ENCODE measurements around the gene CCDC57.

CCDC57 gene

GRCh38 chr17:82258555-82258954 is 45.9 kb upstream of the CCDC57 start:
- H3F3A ChIP-seq (ENCODE audit: control insufficient read depth, insufficient read depth) = peaks cover 4% of the 10 kb centered on the region; the same call in 1 of the 2 replicates
- H3K27me3 ChIP-seq (ENCODE audit: control insufficient read depth, low read length) = no peaks in the 10 kb centered on the region
- no peaks in the 10 kb centered on the region for H4K20me1 ChIP-seq (ENCODE audit: control insufficient read depth, insufficient read depth, low read depth, low read length)
- no peak overlapping the region for H3K4me2 ChIP-seq (ENCODE audit: low read length)
- no peaks in the 10 kb centered on the region for H3K4me1 ChIP-seq (ENCODE audit: control insufficient read depth, low read length)
- H3K9me3 ChIP-seq (ENCODE audit: control insufficient read depth, insufficient read depth, low read length) = 0 out of 2 replicates have a peak, but pooled peaks cover 3% of the 10 kb centered on the region
- no peak overlapping the region for H3K4me3 ChIP-seq (ENCODE audit: low read length)
- peaks cover 87% of the 10 kb centered on the region for H3K36me3 ChIP-seq (ENCODE audit: control insufficient read depth, low read length)
- peaks cover 71% of the 10 kb centered on the region for H3K79me2 ChIP-seq (ENCODE audit: control insufficient read depth, low read length)
- no peak for TF ChIP-seq EZH2phosphoT487 (IDR thresholded peaks at IDR 0.05; ENCODE audit: borderline replicate concordance, low read length)
- TF ChIP-seq, protein P1, sequence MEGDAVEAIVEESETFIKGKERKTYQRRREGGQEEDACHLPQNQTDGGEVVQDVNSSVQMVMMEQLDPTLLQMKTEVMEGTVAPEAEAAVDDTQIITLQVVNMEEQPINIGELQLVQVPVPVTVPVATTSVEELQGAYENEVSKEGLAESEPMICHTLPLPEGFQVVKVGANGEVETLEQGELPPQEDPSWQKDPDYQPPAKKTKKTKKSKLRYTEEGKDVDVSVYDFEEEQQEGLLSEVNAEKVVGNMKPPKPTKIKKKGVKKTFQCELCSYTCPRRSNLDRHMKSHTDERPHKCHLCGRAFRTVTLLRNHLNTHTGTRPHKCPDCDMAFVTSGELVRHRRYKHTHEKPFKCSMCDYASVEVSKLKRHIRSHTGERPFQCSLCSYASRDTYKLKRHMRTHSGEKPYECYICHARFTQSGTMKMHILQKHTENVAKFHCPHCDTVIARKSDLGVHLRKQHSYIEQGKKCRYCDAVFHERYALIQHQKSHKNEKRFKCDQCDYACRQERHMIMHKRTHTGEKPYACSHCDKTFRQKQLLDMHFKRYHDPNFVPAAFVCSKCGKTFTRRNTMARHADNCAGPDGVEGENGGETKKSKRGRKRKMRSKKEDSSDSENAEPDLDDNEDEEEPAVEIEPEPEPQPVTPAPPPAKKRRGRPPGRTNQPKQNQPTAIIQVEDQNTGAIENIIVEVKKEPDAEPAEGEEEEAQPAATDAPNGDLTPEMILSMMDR (IDR thresholded peaks at IDR 0.05; ENCODE audit: low read depth, low read length, poor library complexity, severe bottlenecking) = no peak
- H3K9me2 ChIP-seq (replicated peaks; ENCODE audit: control insufficient read depth, low read length) = no peaks in the 10 kb centered on the region
- H3K27ac ChIP-seq (ENCODE audit: low read depth, low read length) = no peak overlapping the region

DNA sequence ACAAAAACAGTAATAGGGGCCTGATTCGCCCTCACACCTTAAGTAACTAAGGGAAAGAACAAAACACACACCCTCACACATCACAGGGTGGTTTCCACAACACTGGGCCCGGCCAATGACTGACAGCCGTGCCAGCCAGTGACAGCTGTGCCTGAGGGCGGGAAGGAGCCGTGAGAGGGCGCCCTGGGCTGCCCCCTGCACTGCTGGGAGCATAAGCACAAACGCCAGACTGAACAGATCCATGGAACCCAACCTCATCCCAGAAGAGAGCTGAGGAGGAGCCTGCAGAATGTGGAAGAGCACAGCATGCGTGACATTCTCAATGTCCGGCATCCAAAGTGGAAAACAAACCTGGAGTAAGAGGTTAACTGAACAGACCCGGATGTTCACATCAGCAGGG is 44.8 kb upstream of the CCDC57 start:
- Histone ChIP-seq H3K4me3 (ENCODE audit: low read length) (no peak overlapping the region), H3K4me1 (ENCODE audit: control insufficient read depth, low read length) (no peaks in the 10 kb centered on the region), H3K79me2 (ENCODE audit: control insufficient read depth, low read length) (peaks cover 64% of the 10 kb centered on the region), H3K9me3 (ENCODE audit: control insufficient read depth, insufficient read depth, low read length) (0 out of 2 replicates have a peak, but pooled peaks cover 3% of the 10 kb centered on the region), H4K20me1 (ENCODE audit: control insufficient read depth, insufficient read depth, low read depth, low read length) (no peaks in the 10 kb centered on the region), H3K27me3 (ENCODE audit: control insufficient read depth, low read length) (no peaks in the 10 kb centered on the region), H3F3A (ENCODE audit: control insufficient read depth, insufficient read depth) (peaks cover 4% of the 10 kb centered on the region; the same call in 1 of the 2 replicates), H3K36me3 (ENCODE audit: control insufficient read depth, low read length) (peaks cover 87% of the 10 kb centered on the region), H3K4me2 (ENCODE audit: low read length) (no peak overlapping the region), H3K27ac (ENCODE audit: low read depth, low read length) (no peak overlapping the region), H3K9me2 (replicated peaks; ENCODE audit: control insufficient read depth, low read length) (no peaks in the 10 kb centered on the region)
- TF ChIP-seq, protein P1 (IDR thresholded peaks at IDR 0.05; ENCODE audit: low read depth, low read length, poor library complexity, severe bottlenecking) = no peak
- TF ChIP-seq EZH2phosphoT487 (IDR thresholded peaks at IDR 0.05; ENCODE audit: borderline replicate concordance, low read length) = no peak

GRCh38 chr17:82256242-82256885 is 43.7 kb upstream of the CCDC57 start:
- H4K20me1 ChIP-seq (ENCODE audit: control insufficient read depth, insufficient read depth, low read depth, low read length) = no peaks in the 10 kb centered on the region
- H3K4me3 ChIP-seq (ENCODE audit: low read length) = no peak overlapping the region
- H3K79me2 ChIP-seq (ENCODE audit: control insufficient read depth, low read length) = peaks cover 54% of the 10 kb centered on the region
- H3K27ac ChIP-seq (ENCODE audit: low read depth, low read length) = no peak overlapping the region
- no peak overlapping the region for H3K4me2 ChIP-seq (ENCODE audit: low read length)
- no peaks in the 10 kb centered on the region for H3K27me3 ChIP-seq (ENCODE audit: control insufficient read depth, low read length)
- peaks cover 4% of the 10 kb centered on the region; the same call in 1 of the 2 replicates for H3F3A ChIP-seq (ENCODE audit: control insufficient read depth, insufficient read depth)
- H3K4me1 ChIP-seq (ENCODE audit: control insufficient read depth, low read length) = no peaks in the 10 kb centered on the region
- H3K9me2 ChIP-seq (replicated peaks; ENCODE audit: control insufficient read depth, low read length) = no peaks in the 10 kb centered on the region
- H3K9me3 ChIP-seq (ENCODE audit: control insufficient read depth, insufficient read depth, low read length) = 0 out of 2 replicates have a peak, but pooled peaks cover 3% of the 10 kb centered on the region
- H3K36me3 ChIP-seq (ENCODE audit: control insufficient read depth, low read length) = peaks cover 87% of the 10 kb centered on the region
- TF ChIP-seq, protein P1 (IDR thresholded peaks at IDR 0.05; ENCODE audit: low read depth, low read length, poor library complexity, severe bottlenecking) = no peak
- no peak for TF ChIP-seq EZH2phosphoT487 (IDR thresholded peaks at IDR 0.05; ENCODE audit: borderline replicate concordance, low read length)
